Suppressor macrophage treated with lipopolysaccharide for 1 hour (primary cell): Measurements from ENCODE around the gene TMEM135.
"Not testable (repeated sequence)": the region's sequence is repeated elsewhere in the genome, so short reads cannot be mapped to it uniquely, and the experiment has no call there.

Experiments
- DNase-seq, 3 donors: peaks; one replicate each; pipeline ENCODE4 v3.0.0-alpha.2; 2020 to 2022

The TMEM135 gene

DNA sequence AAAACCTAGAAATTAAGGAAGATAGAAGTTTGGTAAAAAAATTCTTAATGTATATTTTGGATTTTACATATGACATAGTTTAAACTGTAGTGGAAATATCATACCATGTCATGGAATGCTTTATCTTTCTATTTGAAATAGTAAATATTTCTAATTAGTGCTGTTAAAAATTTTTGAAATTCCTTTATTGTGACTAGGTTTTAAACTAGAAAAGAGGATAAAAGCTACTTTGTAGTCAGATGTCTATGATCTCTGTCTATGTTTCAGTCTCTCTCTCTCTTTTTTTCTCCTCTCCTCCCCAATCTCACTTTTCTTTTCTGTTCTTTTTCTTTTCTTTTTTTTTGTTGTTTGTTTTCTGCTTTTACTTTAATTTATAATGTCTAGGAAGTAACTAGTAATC, 226.2 kb downstream of the TMEM135 start:
- DNase-seq: no peak

DNA sequence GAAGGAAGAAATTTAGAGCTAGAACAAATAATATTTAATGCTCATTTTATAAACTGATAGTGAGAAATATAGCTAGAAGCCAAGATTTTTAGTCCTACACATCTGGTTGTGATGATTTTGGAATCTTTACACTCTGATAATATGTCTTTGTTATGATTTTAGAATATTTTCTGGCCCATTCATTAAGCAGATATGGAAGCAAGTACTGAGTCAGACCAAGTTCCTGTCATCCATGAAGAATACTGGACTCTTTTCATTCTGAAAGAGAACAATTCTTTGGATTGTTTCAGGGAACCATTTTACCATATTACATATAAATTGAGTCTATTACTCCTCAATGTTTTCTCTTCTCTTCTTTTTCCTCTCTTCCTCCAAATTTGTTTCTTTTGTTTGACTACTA, 227.4 kb downstream of the TMEM135 start:
- DNase-seq: no peak

DNA sequence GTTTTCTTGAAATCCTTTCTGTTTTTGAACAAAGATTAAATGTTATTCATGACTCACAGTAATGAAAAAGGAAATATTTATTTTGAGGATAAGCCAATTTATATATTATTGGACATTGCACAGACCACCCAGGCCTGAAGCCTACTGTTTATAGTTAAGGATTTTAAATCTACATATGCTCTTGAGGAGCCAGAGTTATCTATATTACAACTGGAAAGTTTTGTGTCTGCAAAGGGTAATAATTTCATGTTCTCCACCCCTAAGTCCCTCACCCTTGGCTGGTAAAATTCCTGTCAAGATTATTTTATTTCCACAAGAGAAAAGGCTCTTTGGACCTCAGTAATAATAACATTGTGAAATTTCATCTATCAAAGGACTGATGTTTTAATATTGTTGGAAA, 228.2 kb downstream of the TMEM135 start:
- no peak for DNase-seq

DNA sequence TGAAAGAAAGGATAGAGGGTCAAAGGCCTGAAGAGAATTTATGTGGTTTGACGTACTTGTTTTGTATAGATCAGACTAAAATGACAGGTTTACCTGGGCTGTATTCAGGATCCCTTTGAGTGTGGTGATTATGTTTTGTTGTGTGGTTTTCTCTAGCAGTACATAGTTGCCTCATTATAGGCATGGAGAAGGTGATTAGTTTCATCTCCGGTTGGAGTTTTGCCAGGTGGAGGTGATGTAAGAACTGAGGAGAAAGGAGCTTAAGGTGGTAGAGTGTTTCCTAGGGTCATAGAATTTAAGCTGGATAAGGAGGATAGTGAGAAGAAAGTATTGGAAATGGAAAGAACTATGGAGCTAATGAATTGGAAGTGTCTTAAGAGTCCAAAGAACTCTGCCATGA, 229.0 kb downstream of the TMEM135 start:
- no peak for DNase-seq

DNA sequence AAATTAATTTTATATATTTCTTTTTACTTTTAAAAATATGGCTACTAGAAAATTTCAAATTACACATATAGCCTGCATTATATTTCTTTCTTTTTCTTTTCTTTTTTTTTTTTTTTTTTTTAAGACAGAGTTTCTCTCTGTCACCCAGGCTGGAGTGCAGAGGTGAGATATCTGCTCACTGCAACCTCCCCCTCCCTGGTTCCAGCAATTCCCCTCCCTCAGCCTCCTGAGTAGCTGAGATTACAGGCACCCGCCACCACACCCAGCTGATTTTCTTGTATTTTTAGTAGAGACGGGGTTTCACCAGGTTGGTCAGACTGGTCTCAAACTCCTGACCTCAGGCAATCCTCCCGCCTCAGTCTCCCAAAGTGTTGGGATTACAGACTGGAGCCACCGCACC, 234.2 kb downstream of the TMEM135 start:
- not testable (repeated sequence) for DNase-seq

DNA sequence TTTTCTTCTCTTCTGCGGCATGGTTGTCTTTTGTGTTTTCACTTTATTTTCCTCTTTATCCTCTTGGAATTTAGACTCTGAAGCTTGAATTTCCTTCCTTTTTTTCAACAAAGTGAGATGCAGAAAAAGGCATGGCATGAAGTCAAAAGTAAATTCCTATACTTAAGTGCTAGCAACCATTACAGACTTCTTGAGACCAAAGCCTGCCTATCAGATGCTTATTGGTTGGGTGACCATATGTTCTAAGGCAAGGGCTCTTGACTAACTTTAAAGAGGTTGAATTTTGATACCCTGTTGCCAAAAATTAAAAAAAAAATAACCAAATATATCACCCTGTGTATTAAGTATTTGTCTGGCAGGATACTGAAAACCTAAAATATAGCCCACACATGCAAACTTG, 237.4 kb downstream of the TMEM135 start:
- DNase-seq: no peak

DNA sequence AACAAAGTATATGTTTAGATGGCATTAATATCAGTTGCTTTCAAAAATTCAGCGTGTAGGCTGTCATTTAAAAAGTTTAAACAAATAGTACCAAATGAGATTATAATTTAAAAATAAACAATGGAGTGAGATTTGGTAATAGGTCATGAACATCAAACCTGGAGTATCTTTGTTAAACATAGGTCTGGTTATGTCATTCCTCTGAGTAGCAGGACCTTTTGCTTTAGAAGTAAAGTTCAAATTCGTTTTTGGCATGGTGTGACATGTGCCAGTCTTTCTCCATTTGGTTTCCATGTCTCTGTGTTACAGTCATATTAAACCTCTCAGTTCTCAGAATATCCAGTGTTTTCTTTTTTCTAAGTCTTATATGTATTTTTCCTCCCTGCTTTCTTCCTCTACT, 242.4 kb downstream of the TMEM135 start:
- DNase-seq: no peak

DNA sequence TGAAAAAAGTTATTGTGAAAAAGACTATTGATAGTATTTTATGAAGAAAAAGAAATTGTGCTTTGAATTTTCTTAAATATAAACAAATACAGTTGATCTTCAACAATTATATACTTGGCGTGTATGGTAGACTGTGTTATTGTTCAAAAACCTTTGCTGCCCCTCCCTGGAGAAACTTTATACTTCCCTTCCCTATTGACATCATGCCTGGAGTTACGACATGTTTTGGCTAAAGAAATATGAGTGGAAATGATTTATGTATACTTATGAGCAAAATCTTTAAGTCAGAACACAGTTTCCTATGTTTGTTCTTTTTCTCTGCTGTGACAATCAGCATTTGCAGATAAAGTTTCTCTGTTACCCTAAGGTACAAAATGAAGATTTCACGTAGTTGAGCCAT, 243.8 kb downstream of the TMEM135 start:
- peak; percentile 41 to 58 (median 54) for DNase-seq

DNA sequence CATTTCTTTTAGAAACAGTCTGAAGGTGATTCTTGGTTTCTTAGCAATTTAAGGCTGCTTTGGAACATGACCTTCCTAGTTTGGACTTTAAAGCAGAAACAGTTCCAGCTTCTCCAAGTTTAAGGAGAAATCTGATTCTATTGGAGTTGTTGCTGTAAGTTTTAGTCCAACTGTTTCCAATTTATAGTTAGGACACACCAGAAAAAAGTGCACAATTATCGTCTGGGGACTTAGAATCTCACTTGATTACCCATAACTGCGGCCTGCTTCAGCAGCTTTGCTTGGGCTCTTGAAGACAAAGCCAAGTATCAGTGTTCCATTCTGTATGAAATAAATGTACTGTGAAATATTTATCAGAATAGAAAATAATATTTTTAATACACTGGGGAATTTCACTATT, 246.6 kb downstream of the TMEM135 start:
- DNase-seq: no peak

DNA sequence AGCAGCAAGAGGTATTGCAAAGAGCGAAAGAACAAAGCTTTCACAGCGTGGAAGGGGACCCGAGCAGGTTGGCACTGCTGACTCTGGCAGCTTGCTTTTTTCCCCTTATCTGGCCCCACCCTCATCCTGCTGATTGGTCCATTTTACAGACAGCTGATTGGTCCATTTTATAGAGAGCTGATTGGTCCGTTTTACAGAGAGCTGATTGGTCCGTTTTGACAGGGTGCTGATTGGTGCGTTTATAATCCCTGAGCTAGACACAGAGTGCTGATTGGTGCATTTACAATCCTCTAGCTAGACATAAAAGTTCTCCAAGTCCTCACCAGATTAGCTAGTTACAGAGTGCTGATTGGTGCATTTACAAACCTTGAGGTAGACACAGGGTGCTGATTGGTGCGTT, 247.9 kb downstream of the TMEM135 start:
- DNase-seq: not testable (repeated sequence)

DNA sequence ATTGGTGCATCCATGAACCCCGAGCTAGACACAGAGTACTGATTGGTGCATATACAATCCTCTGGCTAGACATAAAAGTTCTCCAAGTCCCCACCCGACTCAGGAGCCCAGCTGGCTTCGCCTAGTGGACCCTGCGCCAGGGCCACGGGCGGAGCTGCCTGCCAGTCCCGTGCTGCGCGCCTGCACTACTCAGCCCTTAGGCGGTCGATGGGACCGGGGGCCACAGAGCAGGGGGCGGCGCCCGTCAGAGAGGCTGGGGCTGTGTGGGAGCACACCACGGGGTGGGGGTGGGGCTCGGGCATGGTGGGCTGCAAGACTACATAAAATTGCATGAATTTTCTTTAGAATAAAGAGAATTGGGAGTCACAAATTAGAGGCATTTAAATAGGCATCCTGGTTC, 248.6 kb downstream of the TMEM135 start:
- no peak for DNase-seq

DNA sequence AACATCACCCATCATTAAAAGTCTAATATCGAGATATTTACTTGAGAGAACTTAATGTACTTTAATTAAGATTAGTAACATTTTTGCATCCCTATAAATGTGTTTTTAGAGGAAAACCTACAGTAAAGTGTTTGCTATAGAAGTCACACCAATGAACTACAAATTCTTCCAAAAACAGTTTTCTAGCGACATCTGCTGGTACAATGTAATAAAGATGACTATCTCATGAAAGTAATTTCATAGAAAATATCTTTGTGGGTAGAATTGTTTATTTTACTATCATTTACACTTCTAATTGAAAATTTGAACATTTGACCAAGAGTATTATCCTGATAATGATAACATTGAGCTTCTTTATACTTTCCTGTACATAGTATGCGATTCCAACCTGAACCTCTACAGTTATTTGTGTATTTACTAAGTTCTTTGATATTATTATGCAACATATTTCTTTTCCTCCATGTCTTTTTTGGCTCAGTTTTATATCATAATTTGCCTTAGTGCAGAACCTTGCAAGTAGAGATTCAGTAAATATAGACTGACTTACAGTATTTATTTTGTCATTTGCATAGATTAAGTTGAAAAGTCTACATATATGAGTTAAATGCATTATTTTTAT, 252.7 kb downstream of the TMEM135 start:
- DNase-seq: peak; percentile 69 to 86 (median 79)

DNA sequence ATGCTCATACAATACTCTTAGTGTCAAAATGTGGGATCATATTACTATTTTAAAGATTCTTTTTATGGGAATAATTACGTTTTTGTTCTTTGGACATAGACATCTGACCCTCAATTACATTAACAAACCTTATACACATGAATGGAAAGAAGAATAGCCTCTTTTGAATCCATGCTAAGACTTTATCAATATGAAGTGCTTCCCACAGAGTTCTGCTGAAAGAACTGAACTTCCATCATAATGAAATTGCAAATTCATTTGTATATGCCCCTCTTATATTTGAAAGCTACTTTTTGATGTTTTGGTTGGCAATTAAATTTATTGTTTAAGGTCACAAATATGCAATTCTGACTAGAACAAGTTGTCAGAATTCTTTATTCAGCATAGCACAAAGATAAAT, 254.9 kb downstream of the TMEM135 start:
- DNase-seq: no peak

DNA sequence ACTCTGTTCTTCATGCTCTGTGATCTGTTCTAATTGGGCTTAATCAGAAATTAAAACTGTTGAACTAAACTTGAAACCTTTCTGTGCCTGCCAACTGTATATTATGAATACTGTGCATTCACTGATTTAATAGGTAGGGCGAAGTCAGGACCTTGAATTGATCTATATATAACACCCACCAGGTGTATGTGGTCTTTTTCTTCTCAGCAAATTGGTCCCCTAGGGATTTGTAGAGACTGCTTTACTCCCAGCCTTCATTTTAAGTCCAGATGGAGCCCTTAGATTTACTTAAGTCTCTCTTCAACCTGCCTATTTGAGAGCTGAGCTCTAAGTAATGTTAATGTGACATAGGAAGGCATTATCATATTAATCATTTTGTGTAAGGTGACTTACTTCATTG, 257.5 kb downstream of the TMEM135 start:
- no peak for DNase-seq

DNA sequence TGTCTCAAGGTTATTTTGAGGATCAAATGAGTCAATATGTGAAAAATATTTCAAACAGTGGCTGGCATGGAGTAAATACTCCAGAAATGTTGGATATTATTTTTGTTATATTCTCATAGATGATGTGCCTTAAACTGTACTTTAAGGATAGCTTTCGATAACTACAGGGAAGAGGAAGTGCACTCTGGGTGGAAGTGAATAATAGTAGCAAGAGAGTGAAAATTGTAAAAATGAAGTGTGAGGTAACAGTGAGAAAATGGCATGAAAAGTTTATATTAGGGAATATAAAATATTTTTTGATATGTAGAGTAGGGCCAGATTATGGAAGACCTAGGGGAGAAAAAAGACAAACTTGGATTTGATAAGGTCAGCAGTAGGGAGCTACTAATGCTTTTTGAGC, 258.9 kb downstream of the TMEM135 start:
- DNase-seq: no peak

DNA sequence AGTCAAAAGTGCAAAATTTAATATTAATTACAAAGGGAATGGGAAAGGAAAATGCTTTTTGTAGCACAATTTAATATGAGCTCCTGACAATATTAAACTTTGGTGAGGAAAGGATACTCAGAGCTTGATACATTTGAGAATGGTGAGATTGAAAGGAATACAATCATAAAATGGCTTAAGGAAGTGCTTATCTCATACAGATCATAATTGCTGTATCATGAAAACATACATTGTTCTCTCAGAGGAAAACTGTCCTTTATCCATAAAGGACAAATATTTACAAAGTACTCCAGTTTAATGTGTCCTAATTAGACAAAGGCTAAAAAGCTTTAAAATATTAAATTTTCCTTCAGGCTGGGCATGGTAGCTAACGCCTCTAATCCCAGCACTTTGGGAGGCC, 260.4 kb downstream of the TMEM135 start:
- no peak for DNase-seq

DNA sequence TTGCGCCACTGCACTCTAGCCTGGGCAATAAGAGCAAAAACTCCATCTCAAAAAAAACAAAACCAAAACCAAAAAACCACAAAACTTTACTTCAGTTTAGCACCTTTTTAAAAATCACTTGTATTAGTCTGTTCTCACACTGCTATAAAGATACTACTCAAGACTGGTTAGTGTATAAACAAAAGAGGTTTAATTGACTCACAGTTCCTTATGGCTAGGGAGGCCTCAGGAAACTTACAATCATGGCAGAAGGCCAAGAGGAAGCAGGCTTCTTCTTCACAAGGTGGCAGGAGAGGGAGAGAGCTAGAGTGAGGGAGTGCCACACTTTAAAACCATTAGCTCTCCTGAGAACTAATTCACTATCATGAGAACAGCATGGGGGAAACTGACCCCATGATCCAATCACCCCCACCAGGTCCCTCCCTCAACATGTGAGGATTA, 261.3 kb downstream of the TMEM135 start:
- no peak for DNase-seq

DNA sequence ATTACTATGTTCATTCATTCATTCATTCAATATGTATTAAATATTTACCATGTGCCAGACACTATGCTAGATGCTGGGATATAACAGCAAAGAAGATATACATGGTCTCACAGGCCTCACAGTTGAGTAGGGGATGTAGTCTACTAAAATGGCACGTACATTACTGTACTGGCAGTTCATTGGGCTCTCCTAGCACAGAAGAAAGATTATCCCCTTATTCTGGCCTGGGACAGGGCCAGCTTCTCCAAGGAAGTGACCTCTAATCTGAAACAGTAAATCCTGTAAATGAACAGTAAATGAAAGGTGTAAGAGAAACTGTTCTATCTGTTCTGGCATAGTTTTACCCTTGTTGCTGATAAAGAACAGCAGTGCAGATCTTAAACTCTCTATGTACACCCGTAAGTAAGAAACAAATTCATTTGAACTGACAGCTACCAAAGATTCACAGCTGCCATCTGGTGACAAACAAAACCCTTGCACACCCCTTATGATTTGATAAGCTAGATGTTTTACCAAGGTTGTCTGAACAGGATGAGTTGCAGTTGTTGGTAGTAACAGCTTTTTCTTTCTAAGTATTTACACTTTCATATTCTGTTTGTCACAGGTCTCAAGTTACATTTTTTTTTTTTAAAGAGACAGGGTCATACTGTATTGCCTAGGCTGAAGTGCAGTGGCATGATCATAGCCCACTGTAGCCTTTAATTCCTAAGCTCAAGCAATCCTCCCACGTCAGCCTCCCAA, 263.1 kb downstream of the TMEM135 start:
- no peak for DNase-seq

DNA sequence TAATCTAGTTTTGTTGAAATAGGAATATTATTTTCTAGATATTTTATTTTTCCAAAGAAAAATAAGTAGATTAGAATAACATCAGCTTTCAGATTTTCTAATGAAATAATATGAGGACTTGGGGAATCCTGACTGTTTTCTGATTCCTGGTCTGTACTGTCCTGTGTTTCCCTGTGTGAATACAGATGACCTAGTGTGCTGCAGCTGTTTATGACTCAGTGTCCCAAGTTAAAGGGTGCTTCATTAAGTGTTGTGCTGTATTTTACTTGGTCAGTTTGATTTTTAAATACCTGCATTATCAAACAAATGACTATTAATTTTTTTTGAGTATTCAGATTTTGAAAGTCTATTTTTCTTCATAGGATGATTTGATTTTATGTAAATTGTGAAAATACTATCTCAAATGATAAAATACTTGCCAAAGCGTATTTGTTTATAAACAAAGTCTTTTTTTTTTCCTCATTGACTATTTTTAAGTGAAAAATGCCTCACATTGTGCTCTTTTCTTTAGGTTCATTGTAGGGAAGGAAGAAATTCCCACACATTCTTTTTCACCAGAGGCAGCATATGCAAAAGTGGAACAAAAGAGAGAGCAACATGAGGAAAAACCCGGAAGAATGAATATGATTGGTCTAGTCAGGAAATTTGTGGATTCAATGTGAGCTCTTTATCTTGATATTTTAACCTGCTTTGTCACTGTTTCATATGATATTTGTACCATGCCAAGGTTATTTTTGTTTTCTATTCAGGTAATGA, 264.2 kb downstream of the TMEM135 start:
- no peak for DNase-seq

DNA sequence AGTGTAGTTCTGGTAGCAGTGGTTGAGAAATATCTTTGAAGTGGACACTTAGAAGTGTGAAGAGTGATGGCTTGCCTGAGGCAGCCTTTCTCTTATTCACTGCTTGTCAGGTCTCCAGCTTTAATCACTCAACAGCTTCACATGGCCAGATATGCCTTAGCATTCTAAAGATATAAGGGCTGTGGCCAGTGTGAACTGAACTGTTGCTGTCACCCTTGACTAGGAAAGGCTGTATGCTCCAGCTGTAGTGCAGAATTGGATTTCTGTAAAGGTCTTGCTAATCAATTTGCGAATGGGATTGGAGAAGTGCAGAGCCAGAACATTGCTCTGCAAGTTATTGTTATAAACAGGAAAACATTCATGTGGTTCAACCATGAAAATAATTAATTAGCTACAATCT, 266.7 kb downstream of the TMEM135 start:
- no peak for DNase-seq

DNA sequence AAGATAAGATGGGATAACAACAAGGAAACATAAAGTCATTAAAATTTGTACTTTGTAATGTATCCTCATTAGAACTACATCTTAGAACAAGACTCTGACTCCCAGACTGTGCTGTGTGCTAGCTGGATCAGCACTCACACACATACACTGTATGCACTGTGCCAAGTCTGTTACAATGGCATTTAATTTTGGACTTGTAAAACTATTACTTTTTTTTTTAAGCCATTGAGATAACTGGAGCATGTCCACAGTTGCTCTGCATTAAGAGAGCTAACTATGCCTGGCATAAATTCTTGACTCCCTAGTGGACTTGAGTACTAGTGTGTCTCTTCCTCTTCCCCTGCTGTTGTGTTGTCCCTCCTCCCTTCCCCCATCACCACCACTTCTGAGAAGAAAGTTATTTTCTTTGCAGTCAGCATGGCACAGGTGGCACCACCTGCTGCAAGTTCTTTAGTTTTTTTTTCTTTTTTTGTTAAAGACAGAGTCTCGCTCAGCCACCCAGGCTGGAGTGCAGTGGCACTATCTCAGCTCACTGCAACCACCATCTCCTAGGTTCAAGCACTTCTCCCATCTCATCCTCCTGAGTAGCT, 268.6 kb downstream of the TMEM135 start:
- DNase-seq: no peak

DNA sequence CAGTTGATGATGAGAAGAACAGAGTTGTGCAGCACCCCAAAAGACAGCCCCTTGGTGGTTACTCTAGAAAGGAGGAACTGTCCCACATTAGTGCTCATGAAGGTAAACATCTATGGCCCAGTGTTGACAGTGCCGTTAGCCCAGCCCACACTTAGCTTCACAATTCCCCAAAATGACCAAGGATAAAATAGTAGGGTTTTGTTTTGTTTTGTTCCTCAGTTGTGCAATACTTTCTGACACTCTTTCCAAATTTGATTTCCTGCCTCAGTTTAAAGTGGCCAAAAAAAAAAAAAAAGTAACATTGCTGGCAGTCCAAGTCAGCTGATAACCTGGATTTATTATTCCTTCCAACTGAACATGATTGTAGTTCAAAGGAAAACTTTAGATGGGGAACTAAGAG, 269.4 kb downstream of the TMEM135 start:
- DNase-seq: no peak

DNA sequence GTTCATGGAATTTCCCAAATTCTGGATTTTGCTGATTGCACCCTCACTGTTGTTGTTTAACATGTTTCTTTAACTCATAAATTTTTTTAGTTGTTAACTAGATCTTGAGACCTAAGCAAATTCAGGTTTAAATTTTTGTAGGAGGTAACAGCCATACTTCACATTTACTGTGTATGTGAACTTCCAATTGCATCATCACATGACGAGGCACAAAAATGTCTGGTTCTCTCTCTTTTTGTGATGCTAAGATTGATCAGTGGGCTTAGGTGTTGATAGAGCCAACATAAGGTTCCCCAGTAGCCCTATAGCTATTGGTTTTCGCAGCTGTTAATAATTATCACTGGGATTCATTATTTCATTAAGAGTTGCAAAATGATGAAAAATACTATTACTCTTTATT, 277.5 kb downstream of the TMEM135 start:
- peak in 1 of 3 donors; percentile 0 for DNase-seq

DNA sequence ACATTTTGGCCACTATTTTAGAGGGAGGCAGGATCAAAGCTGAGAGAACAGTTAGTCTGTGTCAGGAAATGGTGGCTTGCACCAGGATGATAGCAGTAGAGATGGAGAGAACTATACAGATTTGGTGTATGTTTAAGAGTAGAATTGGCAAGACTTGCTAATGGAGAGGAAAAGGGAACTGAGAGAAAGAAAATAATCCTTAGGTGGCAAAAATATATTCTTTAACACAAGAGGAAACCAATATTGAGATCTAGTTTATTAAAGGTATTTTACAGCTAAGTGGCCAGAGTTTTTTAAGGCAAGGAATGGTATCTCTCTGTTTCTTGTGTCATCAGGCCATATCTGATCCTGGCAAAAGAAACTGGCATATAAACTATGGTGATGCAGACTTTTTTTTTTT, 278.8 kb downstream of the TMEM135 start:
- no peak for DNase-seq
